ENCODE data around the gene NME1. TPM values are rescaled to one million over a fixed set of nuclear protein-coding genes. Genes with fewer than 3 reads are reported as not detected.
A peak's percentile ranks its signal among the peaks of the same experiment; 100 is the strongest.
"Not testable (repeated sequence)": the region's sequence is repeated elsewhere in the genome, so short reads cannot be mapped to it uniquely, and the experiment has no call there.

NME1 gene
- total RNA-seq, result 101 to 149 TPM (median 102 TPM) in 3 replicates
- long read RNA-seq, transcript NME1-203 (5 exons, 940 nt), result major isoform, 90 of 104 reads
- long read RNA-seq, partial matches to known transcripts, result 10 of 104 reads
- long read RNA-seq, other reads (novel, unspliced or antisense), result 1 of 104 reads

DNA sequence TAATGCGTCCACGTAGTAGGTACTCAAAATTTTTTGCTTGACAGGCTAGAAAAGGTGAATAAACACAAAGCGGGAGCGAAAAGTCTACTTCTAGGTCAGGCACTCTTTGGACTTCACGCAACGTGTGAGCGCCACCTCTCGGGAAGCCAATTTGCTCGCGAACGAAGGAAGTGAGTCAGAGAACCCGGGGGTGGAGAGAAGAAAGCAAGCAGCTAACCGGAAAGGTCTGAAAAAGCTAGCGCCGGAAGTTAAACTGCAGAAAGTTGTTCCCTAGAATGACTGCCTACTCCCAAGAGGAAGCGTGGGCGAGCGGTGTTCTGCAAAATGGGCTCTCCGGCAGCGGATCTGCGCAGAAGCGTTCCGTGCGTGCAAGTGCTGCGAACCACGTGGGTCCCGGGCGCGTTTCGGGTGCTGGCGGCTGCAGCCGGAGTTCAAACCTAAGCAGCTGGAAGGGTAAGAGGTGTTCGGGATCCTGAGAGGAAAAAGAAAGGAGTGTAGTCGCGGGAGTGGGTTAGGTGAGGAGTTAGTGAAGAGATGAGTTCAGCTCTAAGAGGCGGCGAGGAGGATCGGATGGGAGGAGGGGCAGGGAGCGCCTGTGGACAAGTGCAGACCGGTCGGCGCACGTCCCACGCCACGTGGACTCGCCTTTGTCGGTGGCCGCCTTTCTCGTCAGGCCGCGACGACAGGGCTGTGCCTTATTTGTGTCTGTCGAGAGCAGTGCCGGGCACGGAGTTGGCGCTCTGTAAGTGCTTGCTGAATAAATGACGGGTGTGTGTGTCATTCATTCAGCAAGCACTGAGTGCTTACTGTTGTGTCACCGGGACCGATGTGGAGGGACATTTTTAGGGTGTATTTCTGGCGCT, at the start of gene NME1:
TSS of gene NME1 (plus strand) at position 350 of the 863 bp plus-strand sequence. CDS start 2,096 bp downstream, outside the sequence.
- TF ChIP-seq, protein P1, sequence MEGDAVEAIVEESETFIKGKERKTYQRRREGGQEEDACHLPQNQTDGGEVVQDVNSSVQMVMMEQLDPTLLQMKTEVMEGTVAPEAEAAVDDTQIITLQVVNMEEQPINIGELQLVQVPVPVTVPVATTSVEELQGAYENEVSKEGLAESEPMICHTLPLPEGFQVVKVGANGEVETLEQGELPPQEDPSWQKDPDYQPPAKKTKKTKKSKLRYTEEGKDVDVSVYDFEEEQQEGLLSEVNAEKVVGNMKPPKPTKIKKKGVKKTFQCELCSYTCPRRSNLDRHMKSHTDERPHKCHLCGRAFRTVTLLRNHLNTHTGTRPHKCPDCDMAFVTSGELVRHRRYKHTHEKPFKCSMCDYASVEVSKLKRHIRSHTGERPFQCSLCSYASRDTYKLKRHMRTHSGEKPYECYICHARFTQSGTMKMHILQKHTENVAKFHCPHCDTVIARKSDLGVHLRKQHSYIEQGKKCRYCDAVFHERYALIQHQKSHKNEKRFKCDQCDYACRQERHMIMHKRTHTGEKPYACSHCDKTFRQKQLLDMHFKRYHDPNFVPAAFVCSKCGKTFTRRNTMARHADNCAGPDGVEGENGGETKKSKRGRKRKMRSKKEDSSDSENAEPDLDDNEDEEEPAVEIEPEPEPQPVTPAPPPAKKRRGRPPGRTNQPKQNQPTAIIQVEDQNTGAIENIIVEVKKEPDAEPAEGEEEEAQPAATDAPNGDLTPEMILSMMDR (IDR thresholded peaks at IDR 0.05), result peak; percentile 97
- Mint-ChIP-seq H3K36me3 (ENCODE audit: low read depth) (peaks cover 4% of the 10 kb centered on the region), H3K27ac (ENCODE audit: unreplicated experiment) (no peak within 1 kb of the TSS), H3K9me3 (ENCODE audit: low read depth) (no peaks in the 10 kb centered on the region), H3K4me3 (ENCODE audit: unreplicated experiment) (no peak within 1 kb of the TSS), H3K27me3 (ENCODE audit: low read depth) (no peaks in the 10 kb centered on the region), H3K4me1 (ENCODE audit: low read depth) (peaks cover 8% of the 10 kb centered on the region)
- DNase-seq (ENCODE audit: low spot score), result peak; percentile 98

DNA sequence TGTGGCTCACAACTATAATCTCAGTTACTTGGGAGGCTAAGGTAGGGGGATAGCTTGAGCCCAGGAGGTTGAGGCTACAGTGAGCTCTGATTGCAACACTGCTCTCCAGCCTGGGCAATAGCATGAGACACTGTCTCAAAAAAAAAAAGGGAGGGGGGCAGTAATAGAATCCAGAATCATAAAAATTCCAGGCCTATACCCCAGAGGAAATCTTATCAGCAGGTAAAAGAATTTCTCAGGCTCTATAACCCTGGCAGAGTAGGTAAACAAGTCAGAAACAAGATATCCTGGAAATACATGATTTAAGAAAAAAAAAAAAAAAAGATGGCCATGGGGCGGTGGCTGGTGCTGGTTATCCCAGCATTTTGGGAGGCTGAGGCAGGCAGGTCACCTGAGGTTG, 45.6 kb upstream of the NME1 start:
- no peak for DNase-seq (ENCODE audit: low spot score)
- Mint-ChIP-seq H3K36me3 (ENCODE audit: low read depth) (no peaks in the 10 kb centered on the region), H3K27me3 (ENCODE audit: low read depth) (no peaks in the 10 kb centered on the region), H3K4me3 (ENCODE audit: unreplicated experiment) (no peak overlapping the region), H3K4me1 (ENCODE audit: low read depth) (peaks cover 18% of the 10 kb centered on the region), H3K9me3 (ENCODE audit: low read depth) (no peaks in the 10 kb centered on the region), H3K27ac (ENCODE audit: unreplicated experiment) (no peak overlapping the region)
- TF ChIP-seq, protein P1 (IDR thresholded peaks at IDR 0.05), result no peak

DNA sequence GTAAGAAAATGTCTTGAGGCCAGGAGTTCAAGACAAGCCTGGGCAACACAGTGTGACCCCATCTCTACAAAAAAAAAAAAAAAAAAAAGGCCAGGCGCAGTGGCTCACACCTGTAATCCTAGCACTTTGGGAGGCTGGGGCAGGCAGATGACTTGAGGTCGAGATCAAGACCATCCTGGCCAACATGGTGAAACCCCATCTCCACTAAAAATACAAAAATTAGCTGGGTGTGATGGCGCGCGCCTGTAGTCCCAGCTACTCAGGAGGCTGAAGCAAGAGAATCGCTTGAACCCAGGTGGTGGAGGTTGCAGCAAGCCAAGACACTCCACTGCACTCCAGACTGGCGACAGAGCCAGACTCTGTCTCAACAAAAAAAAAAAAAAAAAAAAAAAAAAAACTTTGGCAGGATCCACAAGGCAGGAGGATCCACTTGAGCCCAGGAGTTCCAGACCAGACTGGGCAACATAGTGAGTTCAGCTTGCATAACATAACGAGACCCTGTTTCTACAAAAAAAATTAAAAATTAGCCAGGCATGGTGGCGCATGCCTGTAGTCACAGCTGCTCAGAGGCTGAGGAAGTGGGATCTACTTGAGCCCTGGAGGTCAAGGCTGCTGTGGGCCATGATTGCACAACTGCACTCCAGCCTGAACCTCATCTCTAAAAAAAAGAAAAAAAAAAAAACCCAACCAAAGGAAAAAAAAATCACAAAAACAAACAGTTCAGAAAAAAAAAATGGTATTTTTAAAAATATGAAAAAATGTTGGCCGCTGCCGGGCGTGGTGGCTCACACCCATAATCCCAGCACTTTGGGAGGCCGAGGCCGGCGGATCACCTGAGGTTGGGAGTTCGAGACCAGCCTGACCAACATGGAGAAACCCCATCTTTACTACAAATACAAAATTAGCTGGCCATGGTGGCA, 40.8 kb upstream of the NME1 start:
- H3K9me3 Mint-ChIP-seq (ENCODE audit: low read depth), result not testable (repeated sequence)

DNA sequence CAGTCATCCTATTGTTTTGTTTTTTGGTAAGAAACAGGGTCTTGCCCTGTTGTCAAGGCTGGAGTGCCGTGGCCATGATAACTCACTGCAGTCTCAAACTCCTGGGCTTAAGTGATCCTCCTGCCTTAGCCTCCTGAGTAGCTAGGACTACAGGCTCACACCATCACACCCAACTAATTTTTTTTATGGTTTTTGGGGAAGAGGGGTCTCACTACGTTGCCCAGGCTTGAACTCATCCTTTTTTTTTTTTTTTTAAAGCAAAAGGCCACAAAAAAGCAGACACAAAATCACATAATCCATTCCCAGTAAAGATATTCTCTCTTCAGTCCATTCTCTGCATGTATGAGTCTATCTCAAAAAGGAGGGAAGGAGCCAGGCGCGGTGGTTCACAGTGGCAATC, 38.2 kb upstream of the NME1 start:
- H3K4me1 Mint-ChIP-seq (ENCODE audit: low read depth), result peaks cover 46% of the 10 kb centered on the region
- no peak overlapping the region for H3K27ac Mint-ChIP-seq (ENCODE audit: unreplicated experiment)
- no peaks in the 10 kb centered on the region for H3K9me3 Mint-ChIP-seq (ENCODE audit: low read depth)
- H3K27me3 Mint-ChIP-seq (ENCODE audit: low read depth), result no peaks in the 10 kb centered on the region
- TF ChIP-seq, protein P1 (IDR thresholded peaks at IDR 0.05), result no peak
- no peak overlapping the region for H3K4me3 Mint-ChIP-seq (ENCODE audit: unreplicated experiment)
- no peaks in the 10 kb centered on the region for H3K36me3 Mint-ChIP-seq (ENCODE audit: low read depth)
- no peak for DNase-seq (ENCODE audit: low spot score)

More for the DNA sequence above, 40.8 kb upstream of the NME1 start:
- H3K4me1 Mint-ChIP-seq (ENCODE audit: low read depth), result peaks cover 23% of the 10 kb centered on the region
- not testable (repeated sequence) for DNase-seq (ENCODE audit: low spot score); H3K36me3 Mint-ChIP-seq (ENCODE audit: low read depth); H3K27ac Mint-ChIP-seq (ENCODE audit: unreplicated experiment); H3K27me3 Mint-ChIP-seq (ENCODE audit: low read depth); H3K4me3 Mint-ChIP-seq (ENCODE audit: unreplicated experiment)

DNA sequence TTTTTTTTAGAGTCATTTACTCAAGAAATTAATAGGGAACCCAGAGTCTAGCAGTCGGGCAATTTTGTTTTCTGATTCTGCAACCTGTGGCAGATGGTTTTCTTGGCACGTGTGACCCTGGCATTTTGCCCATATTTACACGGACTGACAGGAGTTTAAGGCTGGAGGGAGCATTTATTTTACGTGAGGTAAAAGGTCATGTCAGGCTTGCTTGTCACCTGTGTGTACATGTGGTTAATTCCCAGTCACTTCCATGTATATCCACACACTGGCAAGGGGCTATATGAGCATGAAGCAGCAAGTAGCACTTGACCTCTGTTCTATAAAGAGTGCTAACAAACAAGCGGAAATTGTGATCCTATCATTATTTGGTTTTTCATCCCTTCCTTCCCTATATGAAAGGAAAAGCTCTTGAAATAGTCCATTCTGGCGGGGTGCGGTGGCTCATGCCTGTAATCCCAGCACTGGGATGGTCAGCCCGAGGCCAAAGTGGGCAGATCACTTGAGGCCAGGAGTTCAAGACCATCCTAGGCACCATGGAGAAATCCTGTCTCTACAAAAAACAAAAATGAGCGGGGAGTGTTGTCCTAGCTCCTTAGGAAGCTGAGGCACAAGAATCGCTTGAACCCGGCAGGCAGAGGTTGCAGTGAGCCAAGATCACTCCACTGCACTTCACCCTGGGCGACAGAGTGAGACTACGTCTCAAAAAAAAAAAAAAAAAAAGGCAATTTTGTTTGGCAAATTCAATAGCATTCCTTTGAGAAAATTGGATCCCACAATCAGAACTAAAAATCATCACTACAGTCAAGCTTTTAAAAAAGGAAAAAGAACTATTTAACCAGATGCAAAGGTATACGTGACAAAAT, 34.8 kb upstream of the NME1 start:
- no peak for DNase-seq (ENCODE audit: low spot score)
- peak overlapping the region; percentile 30 for H3K27ac Mint-ChIP-seq (ENCODE audit: unreplicated experiment)

More for the DNA sequence above, 34.8 kb upstream of the NME1 start:
- TF ChIP-seq, protein P1 (IDR thresholded peaks at IDR 0.05), result no peak
- peaks cover 64% of the 10 kb centered on the region for H3K4me1 Mint-ChIP-seq (ENCODE audit: low read depth)
- H3K4me3 Mint-ChIP-seq (ENCODE audit: unreplicated experiment), result peak overlapping the region; percentile 95
- H3K36me3 Mint-ChIP-seq (ENCODE audit: low read depth), result no peaks in the 10 kb centered on the region
- H3K9me3 Mint-ChIP-seq (ENCODE audit: low read depth), result no peaks in the 10 kb centered on the region
- no peaks in the 10 kb centered on the region for H3K27me3 Mint-ChIP-seq (ENCODE audit: low read depth)
